Measurements from ENCODE around the gene PXDN. TPM values are rescaled to one million over a fixed set of nuclear protein-coding genes. Genes with fewer than 3 reads are reported as not detected.

The PXDN gene
- total RNA-seq, 1 experiment from 2014 or later: 146 TPM

DNA sequence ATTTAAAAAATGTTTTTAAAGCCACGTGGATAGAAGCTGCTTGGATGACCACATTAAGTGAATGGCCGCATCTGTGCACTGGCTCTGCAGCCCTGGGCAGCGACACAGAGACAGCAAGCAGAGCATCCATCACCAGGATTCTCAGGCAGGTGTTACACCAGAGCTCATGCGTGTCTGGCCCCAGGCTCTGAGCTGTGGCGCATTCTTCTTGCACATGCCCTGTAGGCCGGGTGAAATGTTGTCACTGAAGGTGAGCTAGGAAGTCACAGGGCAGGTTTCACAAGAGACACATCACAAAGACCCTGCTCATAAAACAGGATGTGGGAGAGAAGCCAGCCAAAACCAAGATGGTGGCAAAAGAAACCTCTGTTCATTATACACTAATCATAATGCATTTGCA lies 8.4 kb upstream of the PXDN start:
- Mint-ChIP-seq H3K36me3 (peaks cover 23% of the 10 kb centered on the region), H3K9me3 (peaks cover 33% of the 10 kb centered on the region), H3K27me3 (ENCODE audit: low read depth) (peaks cover 27% of the 10 kb centered on the region), H3K27ac (no peak overlapping the region), H3K4me3 (no peak overlapping the region), H3K4me1 (peaks cover 7% of the 10 kb centered on the region)
- TF ChIP-seq TEAD4 (CRISPR knock-in tag; IDR thresholded peaks at IDR 0.05) (no peak), IRF2 (CRISPR knock-in tag; IDR thresholded peaks at IDR 0.05; ENCODE audit: borderline replicate concordance, low read depth) (no peak), ZNF138 (CRISPR knock-in tag; conservative IDR thresholded peaks at IDR 0.05) (no peak), CREM (CRISPR knock-in tag; IDR thresholded peaks at IDR 0.05) (no peak), ZNF121 (CRISPR knock-in tag; IDR thresholded peaks at IDR 0.05) (no peak), RORB (CRISPR knock-in tag; IDR thresholded peaks at IDR 0.05) (no peak), NR2C2 (CRISPR knock-in tag; IDR thresholded peaks at IDR 0.05) (no peak), NFE2L1 (CRISPR knock-in tag; IDR thresholded peaks at IDR 0.05) (no peak), ESRRA (CRISPR knock-in tag; IDR thresholded peaks at IDR 0.05; ENCODE audit: borderline replicate concordance) (no peak), MYBL2 (CRISPR knock-in tag; IDR thresholded peaks at IDR 0.05) (no peak), TP53 (CRISPR knock-in tag; IDR thresholded peaks at IDR 0.05) (no peak), GABPB1 (CRISPR knock-in tag; IDR thresholded peaks at IDR 0.05) (no peak), NFYB (CRISPR knock-in tag; conservative IDR thresholded peaks at IDR 0.05; ENCODE audit: low read depth) (no peak), ERG (CRISPR knock-in tag; IDR thresholded peaks at IDR 0.05) (no peak), HMGA2 (CRISPR knock-in tag; IDR thresholded peaks at IDR 0.05) (no peak), ZNF396 (CRISPR knock-in tag; IDR thresholded peaks at IDR 0.05; ENCODE audit: borderline replicate concordance) (no peak)
- ATAC-seq (no peak), DNase-seq (ENCODE audit: low spot score) (no peak)
- POLR2A ChIA-PET: no interaction called here
- CTCF ChIA-PET: interaction anchor here (0.7 to 2.8 kb wide), 2 partner anchors 15 to 367 kb away, joined by 3 to 71 read pairs; no protein-coding TSS in a partner anchor

DNA sequence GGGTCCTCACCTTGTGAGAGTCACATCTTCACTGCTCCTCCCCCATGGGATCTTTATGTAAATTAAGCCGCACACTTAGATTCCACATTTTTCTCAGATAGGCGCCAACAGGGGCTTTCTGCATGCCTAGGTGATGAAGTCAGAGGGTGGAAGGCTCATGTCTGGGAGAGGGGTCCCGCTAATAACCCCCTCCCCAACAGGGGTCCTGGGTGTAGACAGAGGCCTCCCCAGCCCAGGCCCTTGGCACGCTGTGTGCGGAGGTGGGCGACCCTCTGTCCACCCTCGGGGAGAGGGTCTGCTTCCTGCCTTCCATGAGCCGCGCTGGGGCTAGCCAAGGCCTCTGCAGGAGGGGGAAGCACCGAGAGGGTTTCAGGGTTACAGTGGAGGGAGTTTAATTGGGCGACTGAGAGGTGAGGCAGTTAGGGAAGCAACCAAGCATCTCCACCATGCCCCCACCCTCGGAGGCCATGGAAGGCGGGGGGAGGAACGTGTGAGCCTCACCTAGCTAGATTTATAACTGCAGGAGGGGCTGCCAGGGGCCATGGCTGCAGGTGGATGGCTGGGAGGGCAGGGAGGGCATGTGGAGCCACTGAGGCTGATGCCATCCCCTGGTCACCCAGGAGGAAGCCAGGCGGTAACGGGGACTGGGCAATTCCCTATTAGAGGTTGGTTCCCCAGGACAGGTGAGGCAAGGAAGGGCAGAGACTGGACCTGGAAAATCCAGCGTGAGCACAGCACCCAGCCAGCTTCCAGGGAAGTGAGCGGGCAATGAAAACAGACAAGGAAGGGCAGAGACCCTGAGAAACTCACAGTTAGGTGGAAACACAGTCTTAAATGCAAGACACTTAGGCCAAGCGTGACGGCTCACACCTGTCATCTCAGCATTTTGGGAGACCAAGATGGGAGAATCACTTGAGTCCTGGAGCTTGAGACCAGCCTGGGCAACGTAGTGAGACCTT lies 7.7 kb upstream of the PXDN start:
- peaks cover 23% of the 10 kb centered on the region for H3K36me3 Mint-ChIP-seq
- DNase-seq (ENCODE audit: low spot score) (no peak), ATAC-seq (no peak)
- ChIA-PET POLR2A (no interaction called here), CTCF (interaction anchor here (0.7 to 2.8 kb wide), 12 partner anchors 14 to 368 kb away, joined by 3 to 71 read pairs (median 12); no protein-coding TSS in a partner anchor)
- H3K4me3 Mint-ChIP-seq: no peak overlapping the region
- H3K9me3 Mint-ChIP-seq: peaks cover 33% of the 10 kb centered on the region
- no peak for TF ChIP-seq E2F1 (CRISPR knock-in tag; IDR thresholded peaks at IDR 0.05)
- TF ChIP-seq ATF1 (CRISPR knock-in tag; IDR thresholded peaks at IDR 0.05): no peak
- TF ChIP-seq, protein P1, sequence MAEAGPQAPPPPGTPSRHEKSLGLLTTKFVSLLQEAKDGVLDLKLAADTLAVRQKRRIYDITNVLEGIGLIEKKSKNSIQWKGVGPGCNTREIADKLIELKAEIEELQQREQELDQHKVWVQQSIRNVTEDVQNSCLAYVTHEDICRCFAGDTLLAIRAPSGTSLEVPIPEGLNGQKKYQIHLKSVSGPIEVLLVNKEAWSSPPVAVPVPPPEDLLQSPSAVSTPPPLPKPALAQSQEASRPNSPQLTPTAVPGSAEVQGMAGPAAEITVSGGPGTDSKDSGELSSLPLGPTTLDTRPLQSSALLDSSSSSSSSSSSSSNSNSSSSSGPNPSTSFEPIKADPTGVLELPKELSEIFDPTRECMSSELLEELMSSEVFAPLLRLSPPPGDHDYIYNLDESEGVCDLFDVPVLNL (CRISPR knock-in tag; IDR thresholded peaks at IDR 0.05; ENCODE audit: borderline replicate concordance, low read depth): no peak
- no peak for TF ChIP-seq ZNF671 (CRISPR knock-in tag; IDR thresholded peaks at IDR 0.05)
- TF ChIP-seq SOX15 (CRISPR knock-in tag; IDR thresholded peaks at IDR 0.05): no peak
- TF ChIP-seq MYBL2 (CRISPR knock-in tag; IDR thresholded peaks at IDR 0.05): no peak
- no peak for TF ChIP-seq ERG (CRISPR knock-in tag; IDR thresholded peaks at IDR 0.05)
- TF ChIP-seq IRF1 (CRISPR knock-in tag; IDR thresholded peaks at IDR 0.05): no peak
- no peak for TF ChIP-seq TEAD4 (CRISPR knock-in tag; IDR thresholded peaks at IDR 0.05)
- H3K4me1 Mint-ChIP-seq: peaks cover 7% of the 10 kb centered on the region
- peaks cover 35% of the 10 kb centered on the region for H3K27me3 Mint-ChIP-seq (ENCODE audit: low read depth)
- no peak overlapping the region for H3K27ac Mint-ChIP-seq
